HCT116 (cell line): ENCODE measurements around the gene TGM4. TPM values are rescaled to one million over a fixed set of nuclear protein-coding genes. Genes with fewer than 3 reads are reported as not detected.

Source experiments
- ATAC-seq: fragments of 200-7000 bp; cut with Tn5 transposase; 2 replicates; pipeline ENCODE4 v1.9.1; 2020; ENCODE audit warnings: mild to moderate bottlenecking, moderate library complexity
- BruUV-seq: library from RNA; stranded (reverse); fragments of 400-500 nt; replicated peaks from 2 replicates; lab custom pipeline; 2021; lab: Mats Ljungman, UMichigan
- CTCF ChIA-PET: fragments of 300-600 bp; sonication (Branson Sonifier 250); formaldehyde crosslinking; loops from one replicate; lab custom pipeline; 2021; ENCODE audit warnings: antibody characterized with exemption; lab: Charles Lee
- POLR2A ChIA-PET: fragments of 300-600, 350-600 bp; sonication (Branson Sonifier 250); formaldehyde crosslinking; loops from one replicate; lab custom pipeline; 2021; ENCODE audit warnings: antibody characterized with exemption; lab: Charles Lee
- RAD21 ChIA-PET, 2 experiments: fragments of 300-600 bp; sonication (Branson Sonifier 250); formaldehyde crosslinking; loops; one replicate each; lab custom pipeline; 2023; ENCODE audit warnings: low total read pairs in 2 of 2; ENCODE audit not compliant: uncharacterized antibody in 2 of 2, unreplicated experiment in 2 of 2, low non-redundant PET in 1 of 2; lab: Charles Lee
- DNase-seq: peaks from one replicate; pipeline ENCODE4 v3.0.0-alpha.2; 2010; ENCODE audit warnings: low read depth, low spot score
- H2AFZ ChIP-seq: fragments of 200-600 bp; shearing (Covaris generic), sonication (generic); 2 replicates; pipeline ENCODE4 v1.6.1; 2017; ENCODE audit warnings: low read depth, mixed run types, mixed read lengths, antibody characterized with exemption, low read length; ENCODE audit not compliant: poor library complexity, severe bottlenecking
- H3K27ac ChIP-seq: 2 replicates; pipeline ENCODE4 v1.5.1; 2012; ENCODE audit warnings: low read depth, low read length
- H3K27me3 ChIP-seq: fragments of 200-600 bp; sonication (generic); 2 replicates; pipeline ENCODE4 v1.6.1; 2016; ENCODE audit warnings: mixed run types, low read length, mixed read lengths; ENCODE audit not compliant: insufficient read depth
- H3K36me3 ChIP-seq, 2 experiments: fragments of 200-500 bp in 1 of 2; fragments of 200-600 bp in 1 of 2; sonication (Bioruptor generic) in 1 of 2; sonication (generic) in 1 of 2; 2 replicates each; pipeline versions ENCODE4 v1.5.1 to v1.6.1; 2014 to 2016; ENCODE audit warnings: low read length in 2 of 2, inconsistent platforms in 1 of 2, mixed read lengths in 1 of 2, mixed run types in 1 of 2; ENCODE audit not compliant: insufficient read depth in 2 of 2, control insufficient read depth in 1 of 2
- H3K4me1 ChIP-seq, 2 experiments: fragments of 200-600 bp in 1 of 2; sonication (generic) in 1 of 2; 2 replicates each; pipeline versions ENCODE4 v1.5.1 to v1.6.1; 2012 to 2017; ENCODE audit warnings: low read length in 2 of 2, inconsistent platforms in 1 of 2, mild to moderate bottlenecking in 1 of 2, mixed read lengths in 1 of 2, mixed run types in 1 of 2, moderate library complexity in 1 of 2; ENCODE audit not compliant: insufficient read depth in 2 of 2, control insufficient read depth in 1 of 2
- H3K4me2 ChIP-seq: fragments of 200-600 bp; sonication (generic); 2 replicates; pipeline ENCODE4 v1.6.1; 2017; ENCODE audit warnings: mixed run types, low read length, mixed read lengths
- H3K4me3 ChIP-seq, 2 experiments: fragments of 200-600 bp in 1 of 2; sonication (generic) in 1 of 2; replicated peaks in 1 of 2; 2 replicates each; pipeline ENCODE4 v1.5.1; 2011 to 2016; ENCODE audit warnings: low read length in 2 of 2, control low read depth in 1 of 2, low read depth in 1 of 2, mild to moderate bottlenecking in 1 of 2, mixed read lengths in 1 of 2, mixed run types in 1 of 2
- H3K79me2 ChIP-seq: fragments of 200-600 bp; sonication (generic); 2 replicates; pipeline ENCODE4 v1.6.1; 2017; ENCODE audit warnings: mild to moderate bottlenecking, mixed run types, low read length, moderate library complexity, mixed read lengths; ENCODE audit not compliant: insufficient read depth
- H3K9ac ChIP-seq: fragments of 200-600 bp; sonication (generic); 2 replicates; pipeline ENCODE4 v1.6.1; 2016; ENCODE audit warnings: low read length, mixed read lengths
- H3K9me2 ChIP-seq: fragments of 200-600 bp; sonication (generic), shearing (Covaris generic); 2 replicates; pipeline ENCODE4 v1.6.1; 2017; ENCODE audit warnings: mixed run types, mild to moderate bottlenecking, moderate library complexity; ENCODE audit not compliant: insufficient read depth
- H3K9me3 ChIP-seq, 2 experiments: fragments of 200-500 bp in 1 of 2; fragments of 200-600 bp in 1 of 2; sonication (Bioruptor generic) in 1 of 2; sonication (generic) in 1 of 2; 2 replicates each; pipeline ENCODE4 v1.6.1; 2014 to 2017; ENCODE audit warnings: low read length in 2 of 2, mixed read lengths in 2 of 2, inconsistent platforms in 1 of 2, low read depth in 1 of 2, mild to moderate bottlenecking in 1 of 2, mixed run types in 1 of 2, moderate library complexity in 1 of 2; ENCODE audit not compliant: control insufficient read depth in 1 of 2, insufficient read depth in 1 of 2
- H4K20me1 ChIP-seq: fragments of 200-600 bp; sonication (generic), shearing (Covaris generic); 2 replicates; pipeline ENCODE4 v1.6.1; 2017; ENCODE audit warnings: mixed run types, mild to moderate bottlenecking, moderate library complexity; ENCODE audit not compliant: insufficient read depth
- EGR1 ChIP-seq: IDR thresholded peaks from 2 replicates; pipeline ENCODE4 v1.6.1; 2012; ENCODE audit warnings: low read depth
- EZH2phosphoT487 ChIP-seq: fragments of 200-600 bp; IDR thresholded peaks from 2 replicates; pipeline ENCODE4 v1.6.1; 2018; ENCODE audit warnings: antibody characterized with exemption, borderline replicate concordance
- FOSL1 ChIP-seq: IDR thresholded peaks from 2 replicates; pipeline ENCODE4 v1.6.1; 2012; ENCODE audit warnings: low read depth
- JUND ChIP-seq: IDR thresholded peaks from 2 replicates; pipeline ENCODE4 v1.6.1; 2012
- POLR2AphosphoS5 ChIP-seq: IDR thresholded peaks from 2 replicates; pipeline ENCODE4 v1.6.1; 2011; ENCODE audit warnings: mild to moderate bottlenecking, low read depth, low read length, moderate library complexity
- SP1 ChIP-seq: IDR thresholded peaks from 2 replicates; pipeline ENCODE4 v1.6.1; 2012; ENCODE audit warnings: low read depth
- ZNF274 ChIP-seq: fragments of 200-500 bp; sonication (Bioruptor generic); IDR thresholded peaks from 2 replicates; pipeline ENCODE4 v1.6.1; 2014; ENCODE audit warnings: mild to moderate bottlenecking, low read depth, low read length, inconsistent platforms
- intact Hi-C: fragments of 100-400 bp; cut with micrococcal nuclease; formaldehyde crosslinking; loops from 2 replicates; pipeline ENCODE4 v1.10.0; 2022
- total RNA-seq: library from RNA; stranded (reverse); gene quantifications from one replicate; pipeline ENCODE4 v1.2.1, GENCODE V29; 2021; ENCODE audit not compliant: unreplicated experiment
- TF ChIP-seq, protein P1 (sequence below): IDR thresholded peaks from 2 replicates; pipeline ENCODE4 v1.6.1; 2012; ENCODE audit warnings: low read depth
- TF ChIP-seq, protein P2 (sequence below): IDR thresholded peaks from 2 replicates; pipeline ENCODE4 v1.6.1; 2012
- TF ChIP-seq, protein P3 (sequence below): IDR thresholded peaks from 2 replicates; pipeline ENCODE4 v1.6.1; 2012
- TF ChIP-seq, protein P4 (sequence below), 3 experiments: fragments of 200-600 bp in 1 of 3; sonication (generic) in 1 of 3; IDR thresholded peaks in 2 of 3; conservative IDR thresholded peaks in 1 of 3; 2 replicates each; pipeline ENCODE4 v1.5.1; 2012 to 2017; ENCODE audit warnings: low read depth in 2 of 3, low read length in 2 of 3, antibody characterized with exemption in 1 of 3, borderline replicate concordance in 1 of 3, control low read depth in 1 of 3, mild to moderate bottlenecking in 1 of 3, mixed read lengths in 1 of 3, mixed run types in 1 of 3, moderate library complexity in 1 of 3; ENCODE audit not compliant: insufficient read depth in 1 of 3

TGM4 gene
- total RNA-seq, 1 experiment from 2014 or later: not detected

DNA sequence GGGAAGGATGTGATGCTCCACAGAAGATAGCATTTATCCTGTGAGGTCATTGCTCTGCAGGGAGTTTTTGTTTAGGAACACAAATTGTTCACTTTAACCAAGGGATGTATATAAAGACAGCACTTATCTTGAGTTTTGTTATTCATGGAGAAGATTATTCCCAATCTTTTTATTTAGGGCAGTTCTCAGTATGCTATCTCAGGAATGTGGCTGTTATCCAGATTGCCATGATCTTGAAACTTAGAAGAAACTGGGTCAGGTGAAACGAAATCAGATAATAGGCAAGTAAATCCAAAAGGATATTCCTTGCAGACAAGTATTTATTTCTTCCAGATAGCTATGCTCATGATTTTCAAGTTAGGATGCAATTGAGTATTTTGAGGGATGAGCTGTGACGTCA lies 32.0 kb upstream of the TGM4 start:
- intact Hi-C loops: no loop called here
- H3K79me2 ChIP-seq: no peaks in the 10 kb centered on the region
- H3K9me2 ChIP-seq: no peaks in the 10 kb centered on the region
- H3K4me2 ChIP-seq: no peak overlapping the region
- no peaks in the 10 kb centered on the region for H4K20me1 ChIP-seq
- ATAC-seq: no peak
- DNase-seq: no peak
- H3K27ac ChIP-seq: no peak overlapping the region
- no peaks in the 10 kb centered on the region for H3K27me3 ChIP-seq
- H2AFZ ChIP-seq: no peak overlapping the region
- no TSS peak for BruUV-seq
- ChIA-PET RAD21 (no interaction called here), CTCF (no interaction called here), POLR2A (no interaction called here)
- H3K4me1 ChIP-seq: no peaks in the 10 kb centered on the region
- H3K9ac ChIP-seq: no peak overlapping the region
- H3K9me3 ChIP-seq: no peaks in the 10 kb centered on the region
- H3K4me3 ChIP-seq: no peak overlapping the region
- no peak for TF ChIP-seq POLR2AphosphoS5
- no peak for TF ChIP-seq ZNF274
- peaks cover 11 to 51% of the 10 kb centered on the region in 2 experiments for H3K36me3 ChIP-seq

DNA sequence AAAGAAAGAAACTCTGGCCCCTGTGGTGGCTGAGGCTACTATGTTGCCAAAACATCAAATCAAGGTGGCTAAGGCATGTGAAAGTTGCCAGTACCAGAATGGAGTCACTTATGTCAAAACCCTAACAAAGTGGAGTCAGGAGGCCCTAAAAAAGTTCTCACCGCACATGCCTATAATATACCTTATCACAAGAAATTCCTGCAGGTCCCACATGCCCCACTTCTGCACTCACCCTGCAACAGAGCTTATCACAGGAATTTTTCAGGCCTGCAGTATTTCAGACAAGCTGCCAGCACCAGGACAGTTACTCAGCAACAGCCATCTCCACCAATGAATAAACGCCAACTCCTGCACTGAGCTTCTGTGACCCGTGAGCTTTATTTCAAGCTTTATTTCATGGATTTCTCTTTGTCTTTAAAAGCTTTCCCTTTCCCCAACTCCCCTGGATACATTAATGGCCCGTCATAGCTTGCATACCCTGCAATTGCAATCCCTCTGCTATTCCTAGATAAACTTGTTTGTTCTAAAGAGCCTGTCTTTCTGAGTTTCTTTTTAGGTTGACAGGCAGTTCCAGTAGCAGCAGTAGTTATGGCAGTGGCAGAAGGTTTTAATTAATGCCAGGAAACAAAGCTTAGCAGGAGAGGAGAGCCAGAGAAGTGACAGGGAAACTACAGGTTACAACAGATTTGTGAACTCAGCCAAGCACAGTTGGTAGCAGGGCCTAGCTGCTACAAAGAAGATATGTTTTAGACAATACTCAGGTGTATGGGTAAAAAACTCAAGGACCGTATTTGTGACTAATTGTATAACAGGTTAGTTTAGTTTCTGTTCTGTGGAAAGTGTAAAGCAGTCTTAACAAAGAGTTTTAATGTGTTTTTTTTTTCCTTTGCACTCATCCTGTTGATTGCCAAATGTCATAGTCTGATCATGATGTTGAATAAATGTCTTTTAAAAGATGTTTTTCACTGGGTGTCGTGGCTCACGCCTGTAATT lies 28.6 kb upstream of the TGM4 start:
- POLR2A ChIA-PET: no interaction called here
- ATAC-seq: no peak

More for the DNA sequence above, 28.6 kb upstream of the TGM4 start:
- CTCF ChIA-PET: no interaction called here
- Histone ChIP-seq H4K20me1 (no peaks in the 10 kb centered on the region), H3K79me2 (no peaks in the 10 kb centered on the region), H3K4me3 (no peak overlapping the region), H3K9me2 (no peaks in the 10 kb centered on the region), H3K27ac (no peak overlapping the region), H3K9ac (no peak overlapping the region), H3K36me3 (peaks cover 11 to 34% of the 10 kb centered on the region in 2 experiments), H2AFZ (no peak overlapping the region), H3K27me3 (no peaks in the 10 kb centered on the region), H3K4me1 (no peaks in the 10 kb centered on the region), H3K9me3 (no peaks in the 10 kb centered on the region), H3K4me2 (no peak overlapping the region)
- RAD21 ChIA-PET: no interaction called here
- intact Hi-C loops: no loop called here
- TF ChIP-seq FOSL1 (no peak), EGR1 (no peak), POLR2AphosphoS5 (no peak), ZNF274 (no peak), EZH2phosphoT487 (no peak), JUND (no peak), SP1 (no peak)
- TF ChIP-seq, protein P1, sequence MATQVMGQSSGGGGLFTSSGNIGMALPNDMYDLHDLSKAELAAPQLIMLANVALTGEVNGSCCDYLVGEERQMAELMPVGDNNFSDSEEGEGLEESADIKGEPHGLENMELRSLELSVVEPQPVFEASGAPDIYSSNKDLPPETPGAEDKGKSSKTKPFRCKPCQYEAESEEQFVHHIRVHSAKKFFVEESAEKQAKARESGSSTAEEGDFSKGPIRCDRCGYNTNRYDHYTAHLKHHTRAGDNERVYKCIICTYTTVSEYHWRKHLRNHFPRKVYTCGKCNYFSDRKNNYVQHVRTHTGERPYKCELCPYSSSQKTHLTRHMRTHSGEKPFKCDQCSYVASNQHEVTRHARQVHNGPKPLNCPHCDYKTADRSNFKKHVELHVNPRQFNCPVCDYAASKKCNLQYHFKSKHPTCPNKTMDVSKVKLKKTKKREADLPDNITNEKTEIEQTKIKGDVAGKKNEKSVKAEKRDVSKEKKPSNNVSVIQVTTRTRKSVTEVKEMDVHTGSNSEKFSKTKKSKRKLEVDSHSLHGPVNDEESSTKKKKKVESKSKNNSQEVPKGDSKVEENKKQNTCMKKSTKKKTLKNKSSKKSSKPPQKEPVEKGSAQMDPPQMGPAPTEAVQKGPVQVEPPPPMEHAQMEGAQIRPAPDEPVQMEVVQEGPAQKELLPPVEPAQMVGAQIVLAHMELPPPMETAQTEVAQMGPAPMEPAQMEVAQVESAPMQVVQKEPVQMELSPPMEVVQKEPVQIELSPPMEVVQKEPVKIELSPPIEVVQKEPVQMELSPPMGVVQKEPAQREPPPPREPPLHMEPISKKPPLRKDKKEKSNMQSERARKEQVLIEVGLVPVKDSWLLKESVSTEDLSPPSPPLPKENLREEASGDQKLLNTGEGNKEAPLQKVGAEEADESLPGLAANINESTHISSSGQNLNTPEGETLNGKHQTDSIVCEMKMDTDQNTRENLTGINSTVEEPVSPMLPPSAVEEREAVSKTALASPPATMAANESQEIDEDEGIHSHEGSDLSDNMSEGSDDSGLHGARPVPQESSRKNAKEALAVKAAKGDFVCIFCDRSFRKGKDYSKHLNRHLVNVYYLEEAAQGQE: no peak
- TF ChIP-seq, protein P2, sequence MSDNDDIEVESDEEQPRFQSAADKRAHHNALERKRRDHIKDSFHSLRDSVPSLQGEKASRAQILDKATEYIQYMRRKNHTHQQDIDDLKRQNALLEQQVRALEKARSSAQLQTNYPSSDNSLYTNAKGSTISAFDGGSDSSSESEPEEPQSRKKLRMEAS: no peak
- TF ChIP-seq, protein P3, sequence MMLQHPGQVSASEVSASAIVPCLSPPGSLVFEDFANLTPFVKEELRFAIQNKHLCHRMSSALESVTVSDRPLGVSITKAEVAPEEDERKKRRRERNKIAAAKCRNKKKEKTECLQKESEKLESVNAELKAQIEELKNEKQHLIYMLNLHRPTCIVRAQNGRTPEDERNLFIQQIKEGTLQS: no peak
- TF ChIP-seq, protein P4, sequence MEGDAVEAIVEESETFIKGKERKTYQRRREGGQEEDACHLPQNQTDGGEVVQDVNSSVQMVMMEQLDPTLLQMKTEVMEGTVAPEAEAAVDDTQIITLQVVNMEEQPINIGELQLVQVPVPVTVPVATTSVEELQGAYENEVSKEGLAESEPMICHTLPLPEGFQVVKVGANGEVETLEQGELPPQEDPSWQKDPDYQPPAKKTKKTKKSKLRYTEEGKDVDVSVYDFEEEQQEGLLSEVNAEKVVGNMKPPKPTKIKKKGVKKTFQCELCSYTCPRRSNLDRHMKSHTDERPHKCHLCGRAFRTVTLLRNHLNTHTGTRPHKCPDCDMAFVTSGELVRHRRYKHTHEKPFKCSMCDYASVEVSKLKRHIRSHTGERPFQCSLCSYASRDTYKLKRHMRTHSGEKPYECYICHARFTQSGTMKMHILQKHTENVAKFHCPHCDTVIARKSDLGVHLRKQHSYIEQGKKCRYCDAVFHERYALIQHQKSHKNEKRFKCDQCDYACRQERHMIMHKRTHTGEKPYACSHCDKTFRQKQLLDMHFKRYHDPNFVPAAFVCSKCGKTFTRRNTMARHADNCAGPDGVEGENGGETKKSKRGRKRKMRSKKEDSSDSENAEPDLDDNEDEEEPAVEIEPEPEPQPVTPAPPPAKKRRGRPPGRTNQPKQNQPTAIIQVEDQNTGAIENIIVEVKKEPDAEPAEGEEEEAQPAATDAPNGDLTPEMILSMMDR (IDR thresholded peaks at IDR 0.05 in 2 of 3, conservative IDR thresholded peaks at IDR 0.05 in 1 of 3; ENCODE audit: borderline replicate concordance in 1 of 3, insufficient read depth in 1 of 3, low read depth in 2 of 3, low read length in 2 of 3): no peak
- BruUV-seq: no TSS peak
- DNase-seq: no peak
